ENCODE data around the gene PRPF6. TPM values are rescaled to one million over a fixed set of nuclear protein-coding genes. Genes with fewer than 3 reads are reported as not detected.

The PRPF6 gene
- total RNA-seq, 1 donor from 2014 or later, result 49.0 TPM

DNA sequence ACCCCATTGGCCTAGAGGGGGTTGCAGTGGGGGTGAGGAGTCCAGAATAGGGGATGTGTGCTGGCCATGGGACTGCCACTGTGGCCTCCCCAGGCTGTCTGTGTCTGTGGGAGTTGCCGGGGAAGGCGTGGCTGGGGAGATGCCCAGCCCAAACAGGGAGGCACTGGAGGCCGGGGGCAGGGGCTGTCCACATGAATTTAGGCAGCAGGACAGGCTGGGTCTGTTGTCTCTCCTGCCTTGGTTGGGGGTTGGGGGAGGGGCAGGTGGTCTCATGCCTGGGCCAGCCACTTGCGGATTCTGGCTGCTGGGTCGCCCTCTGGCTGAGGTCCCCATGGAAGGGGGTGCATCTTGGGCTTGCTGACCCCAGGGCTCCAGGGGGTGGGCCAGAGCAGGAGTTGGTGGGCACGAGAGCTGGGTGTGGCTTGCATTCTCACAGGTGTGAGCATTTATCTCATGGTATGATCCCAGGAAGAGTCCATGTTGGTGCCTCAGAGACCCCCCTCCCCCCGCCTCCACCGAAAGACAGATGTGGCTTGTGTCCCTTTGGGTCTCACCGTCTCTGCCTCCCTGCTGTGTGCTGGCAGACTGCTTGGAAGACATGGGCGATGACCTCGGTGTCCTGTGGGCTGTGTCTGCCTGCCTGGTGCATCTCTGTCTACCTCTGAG lies 64.5 kb downstream of the PRPF6 start:
- DNase-seq (ENCODE audit: low read depth in 2 of 2), result peak in 1 of 2 donors; percentile 45

GRCh38 chr20:64047046-64047389 lies 66.1 kb downstream of the PRPF6 start:
- DNase-seq (ENCODE audit: low read depth in 2 of 2), result peak in 1 of 2 donors; percentile 23

GRCh38 chr20:64047968-64048401 lies 67.1 kb downstream of the PRPF6 start:
- DNase-seq (ENCODE audit: low read depth in 2 of 2), result peak in 1 of 2 donors; percentile 42

- no peak for DNase-seq (ENCODE audit: low read depth in 2 of 2)
These were observed 67.6 kb downstream of the PRPF6 start for GRCh38 chr20:64048402-64049044.

DNA sequence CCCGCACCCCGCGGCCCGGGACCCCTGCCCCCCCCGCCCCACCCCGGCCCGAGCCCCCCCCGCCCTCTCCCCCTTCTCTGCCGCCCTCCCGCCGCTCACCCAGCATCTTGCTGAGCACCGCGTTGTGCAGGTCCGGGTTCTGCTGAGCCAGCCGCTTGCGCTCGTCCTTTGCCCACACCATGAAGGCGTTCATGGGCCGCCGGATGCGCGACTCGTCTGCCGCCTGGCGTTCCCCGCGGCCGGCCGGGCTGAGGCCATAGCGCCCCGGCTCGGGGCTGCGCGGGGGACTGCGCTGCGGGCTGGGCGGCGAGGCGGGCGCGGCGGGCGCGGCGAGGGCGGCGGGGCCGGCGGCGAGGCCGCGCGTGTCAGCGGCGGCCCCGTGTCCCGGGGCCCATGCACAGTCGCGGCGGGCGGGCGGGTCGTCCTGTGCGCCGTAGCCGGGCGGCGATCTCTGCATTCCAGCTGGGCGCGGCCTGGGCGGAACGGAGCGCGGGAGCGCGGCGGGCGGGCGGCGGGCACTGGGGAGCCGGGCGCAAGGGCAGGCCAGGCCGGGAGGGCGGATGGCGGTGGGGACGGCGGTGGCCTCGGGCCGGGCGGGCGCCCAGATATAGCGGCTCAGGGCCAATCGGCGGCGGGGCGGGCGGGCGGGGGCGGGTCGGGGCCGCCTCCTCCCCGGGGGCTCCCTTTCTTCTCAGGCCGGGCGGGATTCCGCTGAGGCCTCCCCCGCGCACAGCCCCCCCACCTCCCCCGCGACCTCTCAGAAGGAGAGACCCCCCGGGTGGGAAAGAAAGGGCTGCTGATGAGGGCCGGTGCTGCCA lies 68.3 kb downstream of the PRPF6 start, which contains the start of gene SOX18:
SOX18 (minus strand) TSS at position 580 of the 818 bp plus-strand sequence; CDS start at position 457, 123 bp downstream.
- DNase-seq (ENCODE audit: low read depth in 2 of 2), result peak in 1 of 2 donors; percentile 81

DNA sequence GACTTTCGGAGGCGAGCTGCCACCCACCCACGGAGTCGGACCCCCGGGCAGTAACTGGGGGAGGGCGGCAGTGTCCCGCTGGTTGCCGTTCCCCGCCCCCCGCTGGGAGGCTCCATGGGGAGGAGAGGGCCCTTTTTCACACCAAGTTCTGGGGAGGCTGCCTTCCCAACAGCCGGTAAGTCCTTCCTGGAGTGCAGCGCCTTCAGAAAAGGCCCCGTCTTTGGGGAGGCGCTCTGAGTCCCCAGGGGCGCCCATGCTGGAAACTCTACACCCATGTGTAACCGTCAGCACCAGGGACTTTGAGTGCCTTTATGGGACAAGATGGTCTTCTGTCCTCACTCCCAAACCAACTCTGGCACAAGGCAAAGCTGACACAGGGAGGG lies 68.9 kb downstream of the PRPF6 start:
- DNase-seq (ENCODE audit: low read depth in 2 of 2), result peak in 1 of 2 donors; percentile 46

DNA sequence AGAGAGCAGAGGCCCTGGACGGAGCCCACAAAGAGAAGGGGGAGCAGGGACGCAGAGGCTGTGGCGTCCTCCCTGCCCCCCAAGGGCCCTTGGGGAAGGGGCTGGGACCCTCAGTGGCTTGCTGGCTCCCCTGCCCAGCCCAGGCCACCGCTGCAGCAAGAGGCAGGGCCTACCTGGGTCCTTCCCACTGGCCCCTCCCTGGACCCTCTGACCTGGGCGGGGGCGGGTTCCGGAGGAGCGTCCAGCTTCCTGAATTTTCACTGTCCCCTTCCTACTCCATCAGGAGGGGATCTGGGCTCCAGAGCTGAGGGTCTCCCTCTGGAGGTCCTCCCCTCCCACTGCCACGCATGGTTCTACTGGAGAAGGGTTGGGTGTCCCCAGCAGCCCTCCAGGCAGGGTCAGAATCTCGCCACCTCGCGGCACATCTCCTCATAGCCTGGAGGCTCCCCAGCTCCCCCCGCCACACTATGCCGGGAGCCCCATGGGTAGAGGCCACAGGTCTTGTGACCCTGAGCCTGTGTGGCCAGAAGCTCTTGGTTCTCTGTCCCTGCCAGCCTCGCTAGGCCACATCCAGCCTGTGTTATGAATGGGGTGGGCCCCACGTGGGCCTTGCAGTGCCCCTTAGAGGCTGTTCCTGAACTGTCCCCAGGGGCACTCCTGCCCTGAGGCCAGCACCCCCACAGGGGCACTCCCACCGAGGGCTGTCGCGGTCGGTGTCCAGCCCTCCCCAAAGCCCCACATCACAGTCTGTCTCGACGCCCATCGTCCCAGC lies 69.5 kb downstream of the PRPF6 start:
- no peak for DNase-seq (ENCODE audit: low read depth in 2 of 2)

GRCh38 chr20:64051033-64051452 lies 70.1 kb downstream of the PRPF6 start:
- DNase-seq (ENCODE audit: low read depth in 2 of 2), result no peak

DNA sequence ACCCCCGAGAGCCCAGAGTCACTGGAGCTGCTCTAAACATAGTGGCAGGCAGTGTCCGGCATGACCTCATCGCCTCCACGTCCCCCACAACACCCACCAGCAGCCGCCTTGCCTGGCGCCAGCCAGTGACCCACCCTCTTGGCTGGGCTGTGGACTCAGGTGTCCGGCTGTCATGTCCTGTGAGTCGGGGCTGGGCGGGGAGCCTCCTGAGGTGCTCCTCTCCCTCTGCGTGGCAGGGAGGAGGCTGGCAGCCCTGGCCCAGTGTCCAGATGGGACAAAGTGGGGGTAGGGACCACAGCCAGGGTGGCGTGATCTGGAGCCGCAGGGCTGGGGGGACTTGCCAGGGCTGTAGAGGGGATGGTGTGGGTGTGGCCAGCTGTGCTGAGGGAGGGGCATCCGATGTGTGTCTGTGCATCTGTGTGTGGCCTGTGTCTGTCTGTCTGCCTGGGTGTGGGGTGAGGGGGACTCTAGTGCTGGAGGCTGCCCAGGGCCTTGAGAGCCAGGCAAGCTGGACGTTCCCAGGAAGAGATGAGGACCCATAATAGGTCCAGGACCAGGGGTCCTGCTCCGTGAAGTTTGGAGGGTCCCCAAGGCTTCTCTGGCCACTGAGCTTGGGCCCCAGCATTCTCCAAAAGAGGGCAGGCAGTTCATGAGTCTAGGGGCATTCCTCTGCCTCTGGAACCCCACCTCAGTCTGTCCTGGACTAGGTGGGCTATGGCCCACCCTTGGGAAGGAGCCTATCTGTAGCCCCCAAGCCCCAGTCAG lies 70.8 kb downstream of the PRPF6 start:
- DNase-seq (ENCODE audit: low read depth in 2 of 2), result peak; percentile 85 to 86

- no peak for DNase-seq (ENCODE audit: low read depth in 2 of 2)
These were observed 71.4 kb downstream of the PRPF6 start for GRCh38 chr20:64052326-64052722.

GRCh38 chr20:64052987-64053840 lies 72.3 kb downstream of the PRPF6 start:
- no peak for DNase-seq (ENCODE audit: low read depth in 2 of 2)

DNA sequence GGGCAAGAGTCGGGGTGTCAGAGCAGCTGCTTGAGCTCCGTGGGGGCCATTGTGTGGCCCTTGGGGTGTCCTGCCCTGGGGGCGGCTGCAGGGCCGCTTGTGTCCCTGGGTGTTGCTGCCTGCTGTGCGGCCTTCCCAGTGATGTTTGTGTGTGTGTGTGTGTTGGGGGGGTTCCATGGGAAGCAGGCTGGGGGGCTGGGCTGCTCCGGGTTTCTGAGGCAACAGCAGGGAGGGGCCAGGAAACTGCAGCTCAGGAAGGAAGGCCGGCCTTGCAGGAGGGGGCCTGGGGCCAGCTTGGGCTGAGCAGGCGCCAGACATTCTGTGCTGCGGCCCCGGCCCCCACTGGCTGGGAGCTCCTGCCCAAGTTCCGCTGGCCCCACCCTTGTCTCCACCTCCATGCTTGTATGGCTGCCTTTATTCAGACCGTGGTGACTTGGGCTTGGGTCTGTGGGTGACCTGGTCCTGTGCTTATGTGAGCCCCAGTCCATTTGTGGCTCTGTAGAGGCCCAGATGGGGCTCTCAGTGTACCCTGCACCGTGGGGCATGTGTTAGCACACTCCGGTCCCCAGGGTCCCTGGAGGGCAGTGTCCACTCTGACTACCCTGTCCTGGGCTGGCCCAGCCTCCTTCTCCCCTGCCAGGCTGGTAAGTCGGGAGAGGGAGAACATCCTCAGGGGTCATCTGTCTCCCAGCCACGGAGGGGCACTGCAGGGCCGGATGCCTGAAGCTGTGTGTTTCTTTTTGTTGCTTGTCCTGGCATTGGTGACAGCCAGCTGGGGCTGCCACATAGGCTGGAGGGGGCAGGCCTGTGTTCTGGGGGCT lies 73.1 kb downstream of the PRPF6 start:
- DNase-seq (ENCODE audit: low read depth in 2 of 2), result peak; percentile 93 to 97

DNA sequence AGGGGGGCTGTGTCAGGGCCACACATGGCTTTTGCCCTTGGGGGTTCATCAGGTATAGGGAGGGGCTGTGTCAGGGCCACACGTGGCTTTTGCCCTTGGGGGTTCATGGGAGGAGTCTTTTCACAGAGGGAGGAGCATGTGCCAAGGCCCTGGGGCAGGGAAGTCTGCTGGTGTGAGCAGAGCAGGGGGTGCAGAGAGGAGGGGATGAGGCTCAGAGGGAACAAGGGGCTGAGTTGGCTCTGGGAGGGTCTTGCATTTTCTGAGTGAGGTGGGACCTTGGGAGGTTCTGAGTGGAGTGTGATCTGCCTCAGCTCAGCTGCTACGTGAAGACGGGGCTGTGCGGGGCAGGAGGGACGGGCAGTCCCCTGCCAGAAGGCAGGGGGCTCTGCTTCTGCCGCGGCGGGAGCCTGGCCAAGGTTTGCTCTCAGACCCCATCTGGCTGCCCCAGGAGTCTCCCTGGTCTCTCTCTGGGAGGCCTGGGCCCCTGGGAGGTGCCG lies 74.5 kb downstream of the PRPF6 start:
- no peak for DNase-seq (ENCODE audit: low read depth in 2 of 2)

GRCh38 chr20:64055893-64056638 lies 75.1 kb downstream of the PRPF6 start:
- peak; percentile 87 to 88 for DNase-seq (ENCODE audit: low read depth in 2 of 2)

GRCh38 chr20:64056639-64056888 lies 75.6 kb downstream of the PRPF6 start:
- DNase-seq (ENCODE audit: low read depth in 2 of 2), result peak; percentile 54 to 76

DNA sequence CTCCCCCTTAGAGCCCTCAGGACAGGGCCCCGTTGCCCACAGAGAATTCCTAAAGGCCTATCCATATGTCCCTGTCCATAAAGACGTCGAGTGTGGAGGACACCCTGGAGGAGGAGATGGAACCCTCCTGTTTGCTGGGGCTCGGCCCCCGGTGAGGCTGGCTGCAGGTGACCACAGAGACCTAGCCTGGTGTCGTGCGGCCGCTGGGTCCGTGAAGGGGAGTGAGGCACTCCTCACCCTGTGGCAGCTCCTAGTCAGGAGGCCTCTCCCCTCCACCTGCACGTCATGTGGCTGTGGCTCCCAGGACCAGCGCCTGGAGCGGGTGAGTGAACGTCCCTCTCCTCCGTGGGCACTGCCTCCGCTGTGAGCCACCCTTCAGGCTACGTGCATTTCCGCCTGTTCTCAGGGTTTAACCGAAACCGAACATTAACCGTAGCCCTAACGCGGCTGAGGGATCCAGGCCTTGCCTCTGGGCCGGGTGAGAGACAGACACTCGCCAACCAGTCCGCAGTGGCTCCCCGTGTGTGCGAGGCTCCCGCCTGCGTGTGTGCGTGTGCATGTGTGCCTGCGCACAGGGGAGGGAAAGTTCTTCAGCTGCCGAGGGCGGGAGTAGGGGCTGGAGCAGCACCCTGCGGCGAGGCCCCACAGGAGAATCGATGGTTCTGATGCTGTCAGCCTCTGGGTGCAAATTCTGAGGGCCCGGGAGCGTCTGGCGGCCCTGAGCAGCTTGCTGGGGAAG lies 76.1 kb downstream of the PRPF6 start:
- peak in 1 of 2 donors; percentile 50 for DNase-seq (ENCODE audit: low read depth in 2 of 2)

Measured in dermis microvascular lymphatic vessel endothelial cell (primary cell).